Hepatocyte (in vitro differentiated cells): Measurements from ENCODE around the gene PTPRN2. TPM values are rescaled to one million over a fixed set of nuclear protein-coding genes. Genes with fewer than 3 reads are reported as not detected.

Experiments
- DNase-seq: peaks from one replicate; pipeline ENCODE4 v3.0.0-alpha.2; 2016; ENCODE audit warnings: low spot score
- H2AFZ ChIP-seq: fragments of 200-600 bp; sonication (generic); 2 replicates; pipeline ENCODE4 v1.6.0; 2016; ENCODE audit warnings: antibody characterized with exemption, mild to moderate bottlenecking
- H3K27ac ChIP-seq: fragments of 200-600 bp; sonication (generic); 2 replicates; pipeline ENCODE4 v1.5.1; 2016; ENCODE audit warnings: mild to moderate bottlenecking
- H3K27me3 ChIP-seq: fragments of 200-600 bp; sonication (generic); 2 replicates; pipeline ENCODE4 v1.6.1; 2016
- H3K36me3 ChIP-seq: fragments of 200-600 bp; sonication (generic); replicated peaks from 2 replicates; pipeline ENCODE4 v1.5.1; 2016; ENCODE audit warnings: low read depth; ENCODE audit not compliant: insufficient read depth
- H3K4me1 ChIP-seq: fragments of 200-600 bp; sonication (generic); 2 replicates; pipeline ENCODE4 v1.5.1; 2016; ENCODE audit warnings: mild to moderate bottlenecking, moderate library complexity; ENCODE audit not compliant: insufficient read depth
- H3K4me2 ChIP-seq: fragments of 200-600 bp; sonication (generic); 2 replicates; pipeline ENCODE4 v1.6.0; 2016
- H3K4me3 ChIP-seq: fragments of 200-600 bp; sonication (generic); 2 replicates; pipeline ENCODE4 v1.5.1; 2016; ENCODE audit warnings: mild to moderate bottlenecking
- H3K79me2 ChIP-seq: fragments of 200-600 bp; sonication (generic); 2 replicates; pipeline ENCODE4 v1.6.0; 2017; ENCODE audit warnings: mild to moderate bottlenecking
- H3K9me2 ChIP-seq: fragments of 200-600 bp; sonication (generic); replicated peaks from 2 replicates; pipeline ENCODE4 v1.6.0; 2017; ENCODE audit warnings: mild to moderate bottlenecking; ENCODE audit not compliant: insufficient read depth
- H3K9me3 ChIP-seq: fragments of 200-600 bp; sonication (generic); 2 replicates; pipeline ENCODE4 v1.5.1; 2016; ENCODE audit warnings: low read depth, mild to moderate bottlenecking
- H4K20me1 ChIP-seq: fragments of 200-600 bp; sonication (generic); 2 replicates; pipeline ENCODE4 v1.6.0; 2016; ENCODE audit warnings: mild to moderate bottlenecking; ENCODE audit not compliant: insufficient read depth, poor library complexity, severe bottlenecking
- CTCF ChIP-seq: fragments of 200-600 bp; sonication (generic); IDR thresholded peaks from 2 replicates; pipeline ENCODE4 v1.5.1; 2016; ENCODE audit warnings: antibody characterized with exemption, mild to moderate bottlenecking; ENCODE audit not compliant: poor library complexity
- EZH2 ChIP-seq: fragments of 200-600 bp; sonication (generic); IDR thresholded peaks from 2 replicates; pipeline ENCODE4 v1.6.1; 2016; ENCODE audit warnings: antibody characterized with exemption, mild to moderate bottlenecking, borderline replicate concordance
- EZH2phosphoT487 ChIP-seq: fragments of 200-600 bp; sonication (generic); IDR thresholded peaks from one replicate; pipeline ENCODE4 v1.6.1; 2018; ENCODE audit warnings: antibody characterized with exemption, mild to moderate bottlenecking, low read depth, moderate library complexity; ENCODE audit not compliant: unreplicated experiment, severe bottlenecking
- WGBS: methylation state at CpG from one replicate; pipeline ENCODE4 v1.1.6; 2016; ENCODE audit warnings: low lambda C conversion rate; ENCODE audit errors: missing lambda C conversion rate; 5-methylcytosine and 5-hydroxymethylcytosine counted together
- polyA plus RNA-seq: library from polyadenylated mRNA; unstranded; fragments of >200 nt; fragmentation: Nextera tagmentation; extraction: Ambion mirVana; gene quantifications from 2 replicates; pipeline ENCODE4 v1.2.1, GENCODE V29; 2016
- total RNA-seq: library from RNA; depleted of rRNA; stranded (reverse); fragments of >200 nt; gene quantifications from 2 replicates; pipeline ENCODE4 v1.2.3, GENCODE V29; 2014

Gene PTPRN2
- total and polyA plus RNA-seq, 2 experiments from 2014 or later, result 2.1 to 3.3 TPM

- H3K9me3 ChIP-seq, result no peaks in the 10 kb centered on the region
- no peaks in the 10 kb centered on the region for H3K79me2 ChIP-seq
- H3K4me3 ChIP-seq, result no peak overlapping the region
- no peak for TF ChIP-seq CTCF
- no peak for TF ChIP-seq EZH2
- TF ChIP-seq EZH2phosphoT487, result no peak
- no peak overlapping the region for H2AFZ ChIP-seq
- no peak overlapping the region for H3K4me2 ChIP-seq
- H3K36me3 ChIP-seq, result no peaks in the 10 kb centered on the region
- no peaks in the 10 kb centered on the region for H3K4me1 ChIP-seq
- H3K9me2 ChIP-seq, result no peaks in the 10 kb centered on the region
- H3K27ac ChIP-seq, result no peak overlapping the region
- no peak for DNase-seq
- WGBS, result 97% methylated on average over 26 of the region's 36 CpGs
- peaks cover 4% of the 10 kb centered on the region for H3K27me3 ChIP-seq
- no peaks in the 10 kb centered on the region for H4K20me1 ChIP-seq
Measured at GRCh38 chr7:157840174-157840913, 747.3 kb downstream of the PTPRN2 start.

- Histone ChIP-seq H3K4me3 (no peak overlapping the region), H3K36me3 (no peaks in the 10 kb centered on the region), H2AFZ (no peak overlapping the region), H3K9me3 (no peaks in the 10 kb centered on the region), H3K9me2 (no peaks in the 10 kb centered on the region), H3K27me3 (peaks cover 4% of the 10 kb centered on the region), H3K4me2 (no peak overlapping the region), H4K20me1 (no peaks in the 10 kb centered on the region), H3K27ac (no peak overlapping the region), H3K4me1 (no peaks in the 10 kb centered on the region), H3K79me2 (no peaks in the 10 kb centered on the region)
- 93% methylated on average over 9 of the region's 9 CpGs for WGBS
- DNase-seq, result no peak
- TF ChIP-seq CTCF, result no peak
- TF ChIP-seq EZH2phosphoT487, result no peak
- TF ChIP-seq EZH2, result no peak
Measured at GRCh38 chr7:157839672-157840167, 747.9 kb downstream of the PTPRN2 start.

GRCh38 chr7:157839226-157839625 lies 748.4 kb downstream of the PTPRN2 start:
- TF ChIP-seq EZH2phosphoT487 (no peak), CTCF (no peak), EZH2 (no peak)
- Histone ChIP-seq H2AFZ (no peak overlapping the region), H3K27me3 (peaks cover 4% of the 10 kb centered on the region), H3K9me3 (no peaks in the 10 kb centered on the region), H4K20me1 (no peaks in the 10 kb centered on the region), H3K4me2 (no peak overlapping the region), H3K4me3 (no peak overlapping the region), H3K4me1 (no peaks in the 10 kb centered on the region), H3K79me2 (no peaks in the 10 kb centered on the region), H3K27ac (no peak overlapping the region), H3K36me3 (no peaks in the 10 kb centered on the region), H3K9me2 (no peaks in the 10 kb centered on the region)
- 90% methylated on average over 2 of the region's 2 CpGs for WGBS
- DNase-seq, result no peak
